ENCODE measurements around the gene PRSS16. TPM values are rescaled to one million over a fixed set of nuclear protein-coding genes. Genes with fewer than 3 reads are reported as not detected.

Gene PRSS16
- total and polyA plus RNA-seq, 9 of the 15 experiments (the other 6 are each of a cell fraction or from before 2014, with no cell fraction given) = 4.5 to 21.3 (median 12.1) TPM

DNA sequence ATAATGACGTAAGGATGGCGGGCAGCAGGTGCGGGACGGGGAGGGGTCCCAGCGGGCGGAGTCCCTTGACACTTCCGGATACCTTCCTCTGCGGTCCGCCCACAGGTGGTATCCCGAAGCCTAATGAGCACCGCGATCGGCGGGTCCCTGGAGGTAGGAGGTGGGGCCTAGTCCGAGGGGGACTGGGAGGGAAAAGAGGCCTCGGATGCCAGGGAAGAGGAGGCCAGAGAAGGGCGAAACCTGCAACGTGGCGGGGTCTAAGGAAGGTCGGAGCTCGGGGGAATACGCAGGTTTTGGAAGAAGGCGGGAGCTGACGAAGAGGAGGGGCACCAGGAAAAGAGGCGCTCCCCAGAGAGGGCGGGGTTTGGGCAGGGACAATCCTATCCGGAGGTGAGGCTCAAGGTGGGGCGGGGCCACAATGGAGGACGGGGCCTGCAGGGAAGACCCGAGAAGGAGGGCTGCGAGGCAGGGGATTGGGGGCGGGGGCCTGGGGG lies 3.7 kb downstream of the PRSS16 start (continued):
- TF ChIP-seq RCOR1 (IDR thresholded peaks at IDR 0.05; ENCODE audit: borderline replicate concordance in 1 of 2, low read depth in 2 of 2, low read length in 2 of 2) (peak in 1 of 2 experiments; percentile 4; a peak in 2 of 4 replicates), RFX5 (IDR thresholded peaks at IDR 0.05; ENCODE audit: low read depth, low read length) (no peak), ZNF655 (CRISPR knock-in tag; IDR thresholded peaks at IDR 0.05) (no peak), ZNF280B (CRISPR knock-in tag; IDR thresholded peaks at IDR 0.05) (no peak), ELF1 (tag; IDR thresholded peaks at IDR 0.05) (peak; percentile 86), THRAP3 (IDR thresholded peaks at IDR 0.05; ENCODE audit: borderline replicate concordance) (no peak), CCAR2 (IDR thresholded peaks at IDR 0.05; ENCODE audit: low read depth, low read length) (no peak), ARID1B (IDR thresholded peaks at IDR 0.05) (peak; percentile 62), NBN (IDR thresholded peaks at IDR 0.05; ENCODE audit: low read depth) (peak; percentile 66), HDAC8 (tag; IDR thresholded peaks at IDR 0.05) (no peak), IRF2 (CRISPR knock-in tag; IDR thresholded peaks at IDR 0.05) (no peak), ZC3H4 (CRISPR knock-in tag; IDR thresholded peaks at IDR 0.05; ENCODE audit: borderline replicate concordance) (no peak; the same call in 1 of the 2 replicates), SRSF1 (IDR thresholded peaks at IDR 0.05; ENCODE audit: low read depth, low read length) (no peak), ETS2 (tag; IDR thresholded peaks at IDR 0.05; ENCODE audit: borderline replicate concordance, poor library complexity, severe bottlenecking) (no peak), RREB1 (CRISPR knock-in tag; IDR thresholded peaks at IDR 0.05) (no peak)
- TF ChIP-seq, protein P1, sequence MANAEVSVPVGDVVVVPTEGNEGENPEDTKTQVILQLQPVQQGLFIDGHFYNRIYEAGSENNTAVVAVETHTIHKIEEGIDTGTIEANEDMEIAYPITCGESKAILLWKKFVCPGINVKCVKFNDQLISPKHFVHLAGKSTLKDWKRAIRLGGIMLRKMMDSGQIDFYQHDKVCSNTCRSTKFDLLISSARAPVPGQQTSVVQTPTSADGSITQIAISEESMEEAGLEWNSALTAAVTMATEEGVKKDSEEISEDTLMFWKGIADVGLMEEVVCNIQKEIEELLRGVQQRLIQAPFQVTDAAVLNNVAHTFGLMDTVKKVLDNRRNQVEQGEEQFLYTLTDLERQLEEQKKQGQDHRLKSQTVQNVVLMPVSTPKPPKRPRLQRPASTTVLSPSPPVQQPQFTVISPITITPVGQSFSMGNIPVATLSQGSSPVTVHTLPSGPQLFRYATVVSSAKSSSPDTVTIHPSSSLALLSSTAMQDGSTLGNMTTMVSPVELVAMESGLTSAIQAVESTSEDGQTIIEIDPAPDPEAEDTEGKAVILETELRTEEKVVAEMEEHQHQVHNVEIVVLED (CRISPR knock-in tag; IDR thresholded peaks at IDR 0.05) = no peak

Data from K562 (cell line).